Endodermal cell (in vitro differentiated cells): Measurements from ENCODE around the gene PIEZO2. TPM values are rescaled to one million over a fixed set of nuclear protein-coding genes. Genes with fewer than 3 reads are reported as not detected.

Experiments
- microRNA-seq: library from miRNA; unstranded; fragments of <30 nt; microRNA quantifications from one replicate; pipeline ENCODE4 v1.2.0, GENCODE V29; 2020; ENCODE audit warnings: borderline microRNAs expressed
- total RNA-seq, 2 donors: library from RNA; stranded (reverse); fragmentation: NEBNext Ultra II Directional in 1 of 2; extraction: Animal tissue kit (Norgen Biotek cat#: 25700) in 1 of 2; gene quantifications; 2 replicates in 1 of 2; 3 replicates in 1 of 2; pipeline ENCODE4 v1.2.1, GENCODE V29; 2021

The PIEZO2 gene
- total RNA-seq, 2 donors from 2014 or later: 7.3 to 12.1 TPM

Small RNAs within 50 kb of the gene (microRNA-seq; reads per million reads assigned to microRNA genes)
- gene MIR6788: not detected
